Measurements from ENCODE around the gene RBP5.

DNA sequence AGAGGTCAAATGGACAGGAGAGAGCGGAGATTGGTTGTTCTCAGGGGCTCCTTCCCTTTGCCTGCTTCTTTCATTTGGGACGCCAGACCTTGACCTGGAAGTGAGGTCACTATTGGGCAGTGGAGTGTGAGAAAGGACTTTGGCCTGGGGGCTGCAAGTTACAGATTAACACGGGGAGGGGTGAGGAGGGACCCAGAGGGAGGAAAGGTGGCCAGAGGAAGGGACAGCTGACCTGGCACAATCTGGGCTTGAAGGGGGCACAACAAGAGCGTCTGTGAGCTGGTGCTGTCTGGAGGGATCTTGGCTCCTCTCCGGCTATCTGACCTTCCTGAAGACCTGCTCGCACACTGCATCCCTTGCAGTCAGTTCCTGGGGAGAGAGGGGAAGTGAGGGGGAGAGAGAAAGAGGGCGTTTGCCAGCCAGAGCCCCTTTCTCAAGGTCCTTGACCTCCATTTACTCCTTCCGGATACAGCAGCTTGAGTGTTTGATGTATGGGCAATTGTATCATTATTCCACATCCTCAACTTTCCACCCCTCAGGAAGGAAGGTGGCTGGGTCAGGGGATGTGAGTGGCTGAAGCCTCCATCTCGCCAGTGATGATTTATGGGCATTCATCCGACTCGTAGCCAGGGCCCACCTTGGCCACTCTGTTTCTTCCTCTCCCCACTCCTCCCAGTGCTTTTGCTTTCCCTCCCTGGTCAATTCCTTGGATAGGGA is 4.7 kb downstream of the RBP5 start:
- TF ChIP-seq POLR2A (IDR thresholded peaks at IDR 0.05; ENCODE audit: extremely low read depth, insufficient read length) (no peak), MYC (IDR thresholded peaks at IDR 0.05; ENCODE audit: low read depth, low read length) (no peak)
- TF ChIP-seq, protein P1, sequence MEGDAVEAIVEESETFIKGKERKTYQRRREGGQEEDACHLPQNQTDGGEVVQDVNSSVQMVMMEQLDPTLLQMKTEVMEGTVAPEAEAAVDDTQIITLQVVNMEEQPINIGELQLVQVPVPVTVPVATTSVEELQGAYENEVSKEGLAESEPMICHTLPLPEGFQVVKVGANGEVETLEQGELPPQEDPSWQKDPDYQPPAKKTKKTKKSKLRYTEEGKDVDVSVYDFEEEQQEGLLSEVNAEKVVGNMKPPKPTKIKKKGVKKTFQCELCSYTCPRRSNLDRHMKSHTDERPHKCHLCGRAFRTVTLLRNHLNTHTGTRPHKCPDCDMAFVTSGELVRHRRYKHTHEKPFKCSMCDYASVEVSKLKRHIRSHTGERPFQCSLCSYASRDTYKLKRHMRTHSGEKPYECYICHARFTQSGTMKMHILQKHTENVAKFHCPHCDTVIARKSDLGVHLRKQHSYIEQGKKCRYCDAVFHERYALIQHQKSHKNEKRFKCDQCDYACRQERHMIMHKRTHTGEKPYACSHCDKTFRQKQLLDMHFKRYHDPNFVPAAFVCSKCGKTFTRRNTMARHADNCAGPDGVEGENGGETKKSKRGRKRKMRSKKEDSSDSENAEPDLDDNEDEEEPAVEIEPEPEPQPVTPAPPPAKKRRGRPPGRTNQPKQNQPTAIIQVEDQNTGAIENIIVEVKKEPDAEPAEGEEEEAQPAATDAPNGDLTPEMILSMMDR (IDR thresholded peaks at IDR 0.05; ENCODE audit: low read depth, low read length), result no peak
- TF ChIP-seq, protein P2, sequence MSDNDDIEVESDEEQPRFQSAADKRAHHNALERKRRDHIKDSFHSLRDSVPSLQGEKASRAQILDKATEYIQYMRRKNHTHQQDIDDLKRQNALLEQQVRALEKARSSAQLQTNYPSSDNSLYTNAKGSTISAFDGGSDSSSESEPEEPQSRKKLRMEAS (IDR thresholded peaks at IDR 0.05; ENCODE audit: low read depth, low read length), result no peak
